Measurements from ENCODE around the gene SON.
"Not testable (repeated sequence)": the region's sequence is repeated elsewhere in the genome, so short reads cannot be mapped to it uniquely, and the experiment has no call there.

The SON gene

DNA sequence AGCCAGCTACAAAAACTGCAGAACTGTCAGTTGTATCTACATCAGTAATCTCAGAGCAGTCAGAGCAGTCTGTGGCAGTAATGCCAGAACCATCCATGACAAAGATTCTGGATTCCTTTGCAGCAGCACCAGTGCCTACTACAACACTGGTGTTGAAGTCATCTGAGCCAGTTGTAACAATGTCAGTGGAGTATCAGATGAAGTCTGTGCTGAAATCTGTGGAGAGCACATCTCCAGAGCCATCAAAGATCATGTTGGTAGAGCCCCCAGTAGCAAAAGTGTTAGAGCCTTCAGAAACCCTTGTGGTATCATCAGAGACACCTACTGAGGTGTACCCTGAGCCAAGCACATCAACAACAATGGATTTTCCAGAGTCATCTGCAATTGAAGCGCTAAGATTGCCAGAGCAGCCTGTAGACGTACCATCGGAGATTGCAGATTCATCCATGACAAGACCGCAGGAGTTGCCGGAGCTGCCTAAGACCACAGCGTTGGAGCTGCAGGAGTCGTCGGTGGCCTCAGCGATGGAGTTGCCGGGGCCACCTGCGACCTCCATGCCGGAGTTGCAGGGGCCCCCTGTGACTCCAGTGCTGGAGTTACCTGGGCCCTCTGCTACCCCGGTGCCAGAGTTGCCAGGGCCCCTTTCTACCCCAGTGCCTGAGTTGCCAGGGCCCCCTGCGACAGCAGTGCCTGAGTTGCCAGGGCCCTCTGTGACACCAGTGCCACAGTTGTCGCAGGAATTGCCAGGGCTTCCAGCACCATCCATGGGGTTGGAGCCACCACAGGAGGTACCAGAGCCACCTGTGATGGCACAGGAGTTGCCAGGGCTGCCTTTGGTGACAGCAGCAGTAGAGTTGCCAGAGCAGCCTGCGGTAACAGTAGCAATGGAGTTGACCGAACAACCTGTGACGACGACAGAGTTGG is 7.3 kb downstream of the SON start:
- no peak for DNase-seq

DNA sequence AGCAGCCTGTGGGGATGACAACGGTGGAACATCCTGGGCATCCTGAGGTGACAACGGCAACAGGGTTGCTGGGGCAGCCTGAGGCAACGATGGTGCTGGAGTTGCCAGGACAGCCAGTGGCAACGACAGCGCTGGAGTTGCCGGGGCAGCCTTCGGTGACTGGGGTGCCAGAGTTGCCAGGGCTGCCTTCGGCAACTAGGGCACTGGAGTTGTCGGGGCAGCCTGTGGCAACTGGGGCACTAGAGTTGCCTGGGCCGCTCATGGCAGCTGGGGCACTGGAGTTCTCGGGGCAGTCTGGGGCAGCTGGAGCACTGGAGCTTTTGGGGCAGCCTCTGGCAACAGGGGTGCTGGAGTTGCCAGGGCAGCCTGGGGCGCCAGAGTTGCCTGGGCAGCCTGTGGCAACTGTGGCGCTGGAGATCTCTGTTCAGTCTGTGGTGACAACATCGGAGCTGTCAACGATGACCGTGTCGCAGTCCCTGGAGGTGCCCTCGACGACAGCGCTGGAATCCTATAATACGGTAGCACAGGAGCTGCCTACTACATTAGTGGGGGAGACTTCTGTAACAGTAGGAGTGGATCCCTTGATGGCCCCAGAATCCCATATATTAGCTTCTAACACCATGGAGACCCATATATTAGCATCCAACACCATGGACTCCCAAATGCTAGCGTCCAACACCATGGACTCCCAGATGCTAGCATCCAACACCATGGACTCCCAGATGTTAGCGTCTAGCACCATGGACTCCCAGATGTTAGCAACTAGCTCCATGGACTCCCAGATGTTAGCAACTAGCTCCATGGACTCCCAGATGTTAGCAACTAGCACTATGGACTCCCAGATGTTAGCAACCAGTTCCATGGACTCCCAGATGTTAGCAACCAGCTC is 8.2 kb downstream of the SON start:
- DNase-seq, result no peak

GRCh38 chr21:33551664-33552063 is 8.8 kb downstream of the SON start:
- no peak for DNase-seq

- DNase-seq, result no peak
These were observed 9.5 kb downstream of the SON start for GRCh38 chr21:33552093-33552998.

- DNase-seq, result no peak
These were observed 10.3 kb downstream of the SON start for GRCh38 chr21:33552999-33553598.

DNA sequence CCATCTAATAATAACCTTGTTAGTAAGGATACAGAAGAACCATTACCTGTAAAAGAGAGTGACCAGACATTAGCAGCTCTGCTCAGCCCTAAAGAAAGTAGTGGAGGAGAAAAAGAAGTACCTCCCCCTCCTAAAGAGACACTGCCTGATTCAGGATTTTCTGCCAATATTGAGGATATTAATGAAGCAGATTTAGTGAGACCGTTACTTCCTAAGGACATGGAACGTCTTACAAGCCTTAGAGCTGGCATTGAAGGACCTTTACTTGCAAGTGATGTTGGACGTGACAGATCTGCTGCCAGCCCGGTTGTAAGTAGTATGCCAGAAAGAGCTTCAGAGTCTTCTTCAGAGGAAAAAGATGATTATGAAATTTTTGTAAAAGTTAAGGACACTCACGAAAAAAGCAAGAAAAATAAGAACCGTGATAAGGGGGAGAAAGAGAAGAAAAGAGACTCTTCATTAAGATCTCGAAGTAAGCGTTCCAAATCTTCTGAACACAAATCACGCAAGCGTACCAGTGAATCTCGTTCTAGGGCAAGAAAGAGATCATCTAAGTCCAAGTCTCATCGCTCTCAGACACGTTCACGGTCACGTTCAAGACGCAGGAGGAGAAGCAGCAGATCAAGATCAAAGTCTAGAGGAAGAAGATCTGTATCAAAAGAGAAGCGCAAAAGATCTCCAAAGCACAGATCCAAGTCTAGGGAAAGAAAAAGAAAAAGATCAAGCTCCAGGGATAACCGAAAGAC is 11.6 kb downstream of the SON start:
- DNase-seq, result no peak

DNA sequence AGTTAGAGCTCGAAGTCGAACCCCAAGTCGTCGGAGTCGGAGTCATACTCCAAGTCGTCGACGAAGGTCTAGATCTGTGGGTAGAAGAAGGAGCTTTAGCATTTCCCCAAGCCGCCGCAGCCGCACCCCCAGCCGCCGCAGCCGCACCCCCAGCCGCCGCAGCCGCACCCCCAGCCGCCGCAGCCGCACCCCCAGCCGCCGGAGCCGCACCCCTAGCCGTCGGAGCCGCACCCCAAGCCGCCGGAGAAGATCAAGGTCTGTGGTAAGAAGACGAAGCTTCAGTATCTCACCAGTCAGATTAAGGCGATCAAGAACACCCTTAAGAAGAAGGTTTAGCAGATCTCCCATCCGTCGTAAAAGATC is 12.1 kb downstream of the SON start:
- DNase-seq, result no peak

DNA sequence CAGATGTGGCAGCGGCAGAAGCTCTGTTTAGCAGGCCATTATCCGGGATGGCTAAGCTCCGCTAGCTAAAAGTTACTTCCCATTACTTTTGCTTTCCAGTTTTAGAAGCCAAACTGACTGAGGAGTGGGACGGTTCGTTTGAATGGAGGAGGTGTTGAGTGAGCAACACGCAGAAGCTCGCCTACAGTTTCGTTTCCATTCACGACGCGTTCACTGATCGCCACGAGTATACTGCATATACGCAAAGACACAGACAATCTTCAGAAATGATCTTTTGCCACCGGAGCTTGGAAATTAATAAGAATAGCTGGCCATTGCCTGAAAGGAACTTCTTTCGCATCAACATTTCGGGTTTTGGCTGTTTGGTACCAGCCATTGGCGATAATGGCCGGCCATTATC is 14.6 kb downstream of the SON start:
- no peak for DNase-seq

DNA sequence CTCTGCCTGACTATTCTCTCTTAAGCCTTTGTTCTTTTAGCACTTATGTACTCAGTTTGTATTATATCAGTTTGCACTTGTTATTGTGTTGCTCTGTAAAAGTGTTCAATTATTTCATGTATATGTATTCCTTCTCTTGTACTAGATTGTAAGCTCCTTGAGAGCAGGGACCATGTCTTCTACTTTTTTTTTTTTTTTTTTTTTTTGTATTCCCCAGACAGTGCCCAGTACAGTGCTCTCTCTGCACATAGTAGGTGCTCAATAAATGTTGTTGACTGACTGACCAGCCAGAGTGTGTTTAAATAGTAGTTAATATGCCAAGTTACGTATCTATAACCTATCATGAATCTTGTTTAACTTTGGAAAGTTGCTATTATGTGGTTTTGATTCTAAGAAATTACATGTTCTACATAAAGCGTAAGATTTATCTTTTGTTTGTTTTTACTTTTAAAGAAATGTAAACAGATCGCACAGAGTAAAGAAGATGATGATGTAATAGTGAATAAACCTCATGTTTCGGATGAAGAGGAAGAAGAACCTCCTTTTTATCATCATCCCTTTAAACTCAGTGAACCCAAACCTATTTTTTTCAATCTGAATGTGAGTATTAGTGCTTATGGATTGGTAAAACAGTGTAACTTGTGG is 16.1 kb downstream of the SON start:
- DNase-seq, result no peak

- DNase-seq, result no peak
These were observed 17.0 kb downstream of the SON start for GRCh38 chr21:33559813-33560212.

DNA sequence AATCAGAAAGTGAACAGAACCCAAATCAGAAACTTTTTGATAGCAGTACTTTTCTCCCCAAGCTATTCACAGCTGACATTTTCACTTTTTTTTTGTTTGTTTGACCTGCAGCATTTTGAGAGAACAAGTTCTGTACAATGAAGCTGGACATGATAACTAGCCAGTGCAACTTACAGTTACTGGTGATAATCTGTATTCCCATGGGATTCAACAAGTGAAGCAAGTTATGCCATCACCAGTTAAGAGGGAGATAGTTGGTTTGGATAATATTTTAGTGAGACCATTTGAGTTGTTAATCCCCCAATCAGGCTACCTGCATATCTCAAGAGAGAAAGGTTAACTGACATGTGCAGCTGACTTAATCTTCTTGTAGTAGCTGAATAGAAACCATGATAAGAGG is 18.1 kb downstream of the SON start:
- no peak for DNase-seq

DNA sequence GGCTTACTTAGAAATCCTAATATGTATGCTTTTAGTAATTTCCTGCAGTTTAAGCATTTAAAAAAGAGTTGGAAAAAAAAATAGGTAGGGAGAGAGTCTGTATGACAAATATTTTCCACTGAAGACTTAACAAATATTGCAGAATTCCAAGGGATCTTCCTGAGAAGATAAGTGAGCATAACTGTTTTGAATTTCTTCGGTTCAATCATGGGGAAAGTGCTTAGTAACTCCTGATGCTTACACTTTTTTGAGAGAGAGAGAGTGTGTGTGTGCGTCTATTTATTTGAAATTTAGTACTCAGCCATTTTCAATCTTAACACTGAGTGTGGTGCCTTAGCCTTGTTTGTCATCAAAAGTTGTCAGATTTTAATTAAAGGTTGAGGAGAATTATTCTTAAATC is 18.5 kb downstream of the SON start:
- no peak for DNase-seq

DNA sequence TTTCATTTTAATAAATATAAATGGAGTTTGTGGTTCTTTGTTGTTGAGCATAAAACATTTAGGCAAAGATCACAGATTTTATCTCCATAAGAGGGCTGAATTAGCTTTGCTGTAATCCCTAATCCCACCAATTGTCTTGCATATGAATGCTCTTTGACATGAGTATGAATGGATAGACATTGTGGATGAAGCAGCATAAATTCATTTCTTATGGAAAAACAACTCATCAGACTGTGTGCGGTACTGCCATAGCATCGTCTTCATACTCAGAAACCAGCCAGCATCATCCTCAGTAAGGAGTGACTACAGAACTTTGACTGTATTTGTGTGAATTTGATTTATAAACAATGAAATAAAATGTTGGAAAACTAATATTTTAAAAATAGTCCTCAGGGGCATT is 19.6 kb downstream of the SON start:
- no peak for DNase-seq

DNA sequence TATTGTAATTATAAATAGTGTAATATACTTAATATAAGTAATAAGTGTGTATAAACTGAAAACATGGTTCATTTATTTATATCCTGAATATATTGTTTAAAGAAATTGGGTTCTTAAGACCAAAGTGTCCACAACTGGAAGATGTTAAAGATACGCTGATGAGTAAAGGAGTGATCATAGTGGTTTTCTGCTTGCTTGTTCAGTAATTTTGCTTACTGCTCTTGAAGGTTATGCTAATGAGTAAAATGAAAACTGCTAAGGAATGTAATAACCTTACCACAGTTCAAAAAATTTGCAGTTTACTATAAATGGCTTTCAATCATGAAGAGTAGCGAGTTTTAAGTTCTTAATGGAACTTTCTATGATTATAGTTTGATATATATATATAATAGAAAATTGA is 23.7 kb downstream of the SON start:
- no peak for DNase-seq

DNA sequence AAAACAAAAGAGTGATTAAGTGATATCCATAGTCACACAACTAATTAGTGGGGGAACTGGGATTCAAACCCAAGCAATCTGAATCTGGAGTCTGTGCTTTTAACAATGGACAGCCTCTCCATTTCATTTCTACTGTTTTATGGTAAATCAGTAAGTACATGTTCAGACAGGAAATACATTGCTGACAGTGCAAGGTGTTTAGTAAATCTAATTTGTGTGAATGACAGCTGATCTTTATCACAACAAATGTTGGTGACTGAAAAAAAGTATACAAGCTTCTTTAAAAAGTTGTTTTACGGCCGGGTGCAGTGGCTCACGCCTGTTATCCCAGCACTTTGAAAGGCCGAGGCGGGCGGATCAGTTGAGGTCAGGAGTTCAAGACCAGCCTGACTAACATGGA is 25.1 kb downstream of the SON start:
- no peak for DNase-seq

DNA sequence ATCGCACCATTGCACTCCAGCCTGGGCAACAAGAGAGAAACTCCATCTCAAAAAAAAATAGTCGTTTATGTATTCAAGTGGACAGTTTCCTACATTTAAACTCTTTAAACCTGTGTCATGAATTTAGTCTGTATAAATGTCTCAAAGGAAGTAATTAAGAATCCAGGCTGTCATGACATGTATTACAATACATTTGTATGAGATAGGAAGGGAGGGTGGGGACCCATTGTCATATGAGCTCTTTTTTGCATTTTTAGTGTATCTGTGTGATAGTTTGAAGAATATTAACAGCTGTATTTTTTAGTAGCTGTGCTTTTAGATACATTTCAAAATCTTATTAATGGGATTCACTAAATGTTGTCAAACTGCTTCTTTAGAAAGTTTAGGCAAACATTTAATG is 25.6 kb downstream of the SON start:
- DNase-seq, result no peak

DNA sequence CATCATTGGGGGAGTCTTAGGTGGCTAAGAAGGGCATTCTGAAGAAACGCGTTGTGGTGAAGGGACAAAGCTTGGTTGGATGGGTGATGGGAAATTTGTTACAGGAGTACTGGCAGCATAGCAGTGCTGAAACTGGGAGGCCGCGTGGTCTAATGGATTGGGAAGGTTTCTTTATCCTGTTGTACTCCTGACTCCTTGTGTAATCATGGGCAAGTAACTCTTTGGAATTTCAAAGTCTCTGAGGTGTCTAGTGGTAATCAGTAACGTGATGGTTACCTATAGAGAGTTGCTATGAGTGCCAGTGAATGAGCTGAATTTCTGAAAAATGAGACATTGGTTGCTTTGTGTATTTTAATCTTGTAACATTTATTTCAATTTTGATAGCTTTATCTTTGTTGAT is 27.2 kb downstream of the SON start:
- no peak for DNase-seq

DNA sequence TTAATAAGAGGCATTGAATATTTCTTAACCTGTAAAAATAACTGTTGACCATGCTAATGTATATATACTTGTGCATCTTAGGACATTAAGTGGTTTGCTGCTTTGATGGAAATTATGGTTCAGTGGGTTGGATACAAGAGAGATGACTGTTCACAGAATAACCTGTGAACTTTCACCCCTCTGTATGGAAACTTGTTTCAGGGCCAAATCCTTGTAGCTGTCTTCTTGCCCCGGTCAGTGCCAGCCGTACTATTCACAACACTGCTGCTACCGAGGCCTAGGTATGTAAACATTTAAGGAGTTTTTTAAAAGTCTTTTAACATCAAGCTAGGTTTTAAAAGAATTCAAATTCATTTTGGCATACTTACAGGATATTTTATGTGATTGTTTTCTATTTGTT is 29.5 kb downstream of the SON start:
- DNase-seq, result no peak

DNA sequence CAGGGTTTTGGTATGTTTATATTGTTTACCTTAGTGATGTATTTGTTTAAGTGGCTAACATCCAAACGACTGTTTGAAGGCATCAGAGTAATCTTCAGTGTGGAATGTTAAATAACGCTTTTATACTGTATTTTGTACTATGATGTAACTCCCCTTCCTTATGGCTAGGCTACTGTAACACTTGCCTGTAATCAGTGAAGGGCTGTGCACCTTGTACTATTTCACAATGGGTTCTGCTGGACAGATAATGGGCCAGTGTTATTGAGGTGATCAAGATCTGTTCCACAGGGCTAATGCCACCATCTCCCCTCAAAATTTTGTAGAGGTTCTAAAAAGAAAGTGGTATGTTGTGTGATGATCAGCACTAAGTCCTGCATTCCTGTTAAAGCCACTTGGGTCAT is 33.9 kb downstream of the SON start:
- not testable (repeated sequence) for DNase-seq

GRCh38 chr21:33578214-33578613 is 35.4 kb downstream of the SON start:
- no peak for DNase-seq

DNA sequence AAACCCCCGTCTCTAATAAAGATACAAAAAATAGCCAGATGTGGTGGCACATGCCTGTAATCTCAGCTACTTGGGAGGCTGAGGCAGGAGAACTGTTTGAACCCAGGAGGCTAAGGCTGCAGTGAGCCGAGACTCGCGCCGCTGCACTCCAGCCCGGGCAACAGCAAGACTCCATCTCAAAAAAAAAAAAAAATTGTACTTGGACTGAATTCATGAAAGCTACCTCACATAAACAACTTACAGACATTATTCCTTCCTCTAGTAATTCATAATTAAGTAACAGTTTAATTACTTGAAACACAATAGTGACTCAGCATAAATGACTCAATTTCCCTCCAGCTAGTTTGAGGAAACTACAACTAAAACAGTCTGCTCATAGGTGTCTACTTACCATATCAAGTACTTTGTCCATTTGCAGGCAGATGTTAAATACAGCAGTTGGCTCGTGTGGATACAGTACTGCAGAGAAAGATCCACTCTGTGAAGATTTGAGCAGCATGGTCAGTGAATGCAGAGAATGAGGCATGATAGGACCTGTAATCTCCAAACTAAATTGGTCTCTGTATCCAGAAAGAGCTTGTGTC is 36.2 kb downstream of the SON start:
- DNase-seq, result no peak

Measured in NCI-H1092 treated with DMSO at 0.1 percent for 48 hours (cell line).